Endometrial microvascular endothelial cells (primary cell): Measurements from ENCODE around the gene GALNT13. TPM values are rescaled to one million over a fixed set of nuclear protein-coding genes. Genes with fewer than 3 reads are reported as not detected.

Experiments used
- in situ Hi-C: cut with HindIII; loops from 2 replicates; pipeline ENCODE4 v1.10.0; 2017; ENCODE audit warnings: low sequenced_read_pairs, low pct_unique_long_range_greater_than_20kb; ENCODE audit errors: inconsistent ontology term
- total RNA-seq: library from RNA; depleted of rRNA; stranded (reverse); fragments of >200 nt; gene quantifications from one replicate; pipeline ENCODE4 v1.2.3, GENCODE V29; 2015; ENCODE audit errors: inconsistent ontology term

GALNT13 gene
- total RNA-seq, 1 donor from 2014 or later: not detected

DNA sequence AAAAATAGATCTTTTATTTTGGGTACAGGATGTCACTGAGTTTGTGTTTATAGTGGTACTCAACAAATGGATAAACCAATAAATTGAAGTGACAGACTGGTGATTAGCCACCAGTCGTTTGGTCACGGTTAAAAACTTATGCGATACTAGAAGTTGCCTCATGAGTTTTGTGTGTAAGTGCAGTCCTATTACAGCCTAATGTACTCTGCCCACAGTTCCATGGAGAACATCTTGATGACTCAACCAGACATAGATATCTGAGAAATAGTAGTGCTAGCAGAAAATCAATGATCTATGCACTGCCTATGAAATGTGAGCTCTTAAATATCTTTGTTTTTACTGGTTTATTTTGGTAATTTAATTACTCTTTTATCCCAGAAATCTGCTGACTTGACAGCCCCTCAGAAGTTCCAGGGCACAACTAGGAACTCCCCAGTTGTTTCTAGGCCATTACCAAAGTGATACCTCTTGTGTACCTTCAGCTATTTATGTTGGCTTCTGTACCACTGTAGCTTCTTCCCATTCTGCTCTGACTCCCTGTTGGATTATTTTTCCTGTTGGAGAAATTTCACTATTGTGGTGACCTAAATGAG lies 617.6 kb downstream of the GALNT13 start:
- in situ Hi-C loops: no loop called here

DNA sequence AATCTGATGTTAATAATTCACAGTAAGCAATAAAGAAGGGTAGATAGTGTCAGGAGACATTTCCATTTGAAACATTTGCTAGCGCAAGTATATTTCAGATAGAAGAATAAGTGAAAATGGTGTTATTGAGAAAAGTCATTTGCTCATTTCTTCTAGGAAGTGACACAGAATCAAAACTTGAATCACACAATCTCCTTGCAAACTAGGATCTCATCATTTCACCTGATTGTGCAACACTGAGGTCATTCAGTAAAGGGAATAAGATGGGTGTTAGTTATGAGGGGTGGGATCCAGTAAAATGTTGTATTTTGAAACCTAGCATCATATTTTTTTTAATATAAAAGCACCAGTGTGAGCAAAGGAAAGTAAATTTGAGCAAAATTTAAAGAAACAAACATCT lies 618.8 kb downstream of the GALNT13 start:
- in situ Hi-C loops: no loop called here

DNA sequence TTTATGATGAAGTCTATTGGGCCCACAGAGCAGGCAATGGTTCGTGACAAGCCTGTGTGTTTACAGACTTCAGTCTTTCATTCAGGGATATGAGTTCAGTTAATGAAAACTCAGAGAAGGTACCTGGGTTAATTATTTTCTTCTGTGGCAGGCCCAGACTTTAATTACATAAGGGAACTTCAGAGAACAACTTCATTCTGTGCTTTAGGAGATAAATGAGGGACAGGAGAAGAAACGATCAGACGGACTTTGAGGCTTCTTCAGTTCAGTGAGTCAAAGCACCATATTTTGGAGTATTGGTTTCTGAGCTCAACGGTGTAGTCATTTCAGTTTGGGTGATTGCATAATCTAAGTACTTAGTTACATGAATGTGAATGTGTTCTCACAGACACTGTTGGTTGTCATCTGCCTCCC lies 623.7 kb downstream of the GALNT13 start:
- in situ Hi-C loops: no loop called here

DNA sequence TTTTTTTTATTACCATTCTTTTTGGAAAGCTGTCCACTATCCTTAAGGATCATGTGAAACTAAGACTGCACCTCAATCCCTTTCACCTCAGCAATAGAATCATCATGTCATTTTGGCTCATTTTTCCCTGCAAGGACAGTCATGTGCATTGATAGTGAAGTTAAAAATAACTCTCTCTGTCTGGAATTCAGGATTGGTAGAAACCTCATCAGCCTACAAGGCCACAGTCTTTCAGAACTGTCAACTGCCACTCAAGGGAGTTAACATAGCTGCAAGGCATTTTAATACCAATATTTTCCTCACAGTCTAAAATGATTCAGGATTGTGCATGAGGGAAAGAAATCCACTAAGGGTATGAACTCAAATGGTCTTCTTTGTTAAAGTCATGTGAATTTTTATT lies 625.3 kb downstream of the GALNT13 start:
- in situ Hi-C loops: no loop called here
